T-helper 1 cell treated with Interleukin-12 subunit alpha and Interleukin-12 subunit beta and Interleukin-4 antibody, amounts not matched to agents 30 μg/mL and 1 μg/mL, for 36 hours (primary cell): ENCODE data around the gene REXO1.
"Not testable (repeated sequence)": the region's sequence is repeated elsewhere in the genome, so short reads cannot be mapped to it uniquely, and the experiment has no call there.

ENCODE experiments used
- H3K27ac Mint-ChIP-seq: one replicate; pipeline ENCODE4 v1.8.0; 2021; ENCODE audit warnings: mild to moderate bottlenecking, mixed read lengths
- H3K27me3 Mint-ChIP-seq: one replicate; pipeline ENCODE4 v1.8.0; 2021; ENCODE audit warnings: low read depth, mixed read lengths
- H3K36me3 Mint-ChIP-seq: one replicate; pipeline ENCODE4 v1.8.0; 2021; ENCODE audit warnings: low read depth, mixed read lengths
- H3K4me1 Mint-ChIP-seq: one replicate; pipeline ENCODE4 v1.8.0; 2021; ENCODE audit warnings: low read depth, mixed read lengths
- H3K4me3 Mint-ChIP-seq: one replicate; pipeline ENCODE4 v1.8.0; 2021; ENCODE audit warnings: mild to moderate bottlenecking, moderate library complexity, mixed read lengths
- H3K9me3 Mint-ChIP-seq: one replicate; pipeline ENCODE4 v1.8.0; 2021; ENCODE audit warnings: mixed read lengths

The REXO1 gene

GRCh38 chr19:1805401-1806183, 42.7 kb downstream of the REXO1 start:
- H3K4me3 Mint-ChIP-seq, result no peak overlapping the region
- H3K36me3 Mint-ChIP-seq, result peaks cover 1% of the 10 kb centered on the region
- no peaks in the 10 kb centered on the region for H3K4me1 Mint-ChIP-seq

DNA sequence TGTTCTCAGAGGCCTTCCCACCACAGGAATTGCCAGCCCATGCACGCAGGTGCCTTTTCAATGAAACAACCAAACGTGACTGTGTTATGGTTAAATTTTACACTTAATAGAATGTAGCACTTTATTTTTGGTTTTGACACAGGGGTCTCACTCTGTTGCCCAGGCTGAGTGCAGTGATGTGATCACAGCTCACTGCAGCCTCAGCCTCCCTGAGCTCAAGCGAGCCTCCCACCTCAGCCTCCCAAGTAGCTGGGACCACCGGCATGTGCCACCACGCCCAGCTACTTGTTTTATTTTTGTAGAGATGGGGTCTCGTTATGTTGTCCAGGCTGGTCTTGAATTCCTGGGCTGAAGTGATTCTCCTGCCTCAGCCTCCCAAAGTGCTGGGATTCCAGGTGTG, 43.4 kb downstream of the REXO1 start:
- Mint-ChIP-seq H3K4me3 (no peak overlapping the region), H3K9me3 (no peaks in the 10 kb centered on the region), H3K27ac (no peak overlapping the region), H3K36me3 (peaks cover 7% of the 10 kb centered on the region), H3K4me1 (no peaks in the 10 kb centered on the region), H3K27me3 (no peaks in the 10 kb centered on the region)

More at GRCh38 chr19:1805401-1806183, 42.7 kb downstream of the REXO1 start:
- Mint-ChIP-seq H3K27me3 (no peaks in the 10 kb centered on the region), H3K9me3 (no peaks in the 10 kb centered on the region), H3K27ac (no peak overlapping the region)

DNA sequence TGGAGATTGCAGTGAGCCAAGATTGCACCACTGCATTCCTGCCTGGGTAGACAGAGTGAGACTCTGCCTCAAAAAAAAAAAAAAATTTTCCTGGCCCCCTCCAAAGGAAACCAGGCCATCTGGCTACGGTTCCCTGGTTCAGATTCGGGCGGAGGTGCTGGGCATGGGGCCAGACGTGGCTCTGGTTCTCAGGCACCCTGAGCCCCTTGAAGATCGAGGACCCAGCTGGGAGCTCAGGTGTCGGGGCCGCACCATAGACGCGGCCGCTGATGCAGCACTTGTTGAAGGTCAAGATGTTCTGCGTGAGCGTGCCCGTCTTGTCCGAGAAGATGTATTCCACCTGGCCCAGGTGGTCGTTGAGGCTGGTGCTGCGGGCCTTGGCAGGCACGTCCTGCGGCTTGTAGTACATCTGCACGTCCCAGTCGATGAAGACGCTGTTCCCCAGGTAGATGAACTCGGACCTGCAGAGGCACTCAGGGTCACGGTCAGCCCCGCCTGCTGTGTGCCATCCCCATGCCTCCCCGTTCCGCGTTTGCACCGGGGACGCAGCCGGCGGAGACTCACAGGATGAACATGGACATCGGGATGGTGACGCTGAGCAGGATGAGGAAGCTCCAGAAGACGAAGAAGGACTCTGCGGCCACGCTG, 48.5 kb downstream of the REXO1 start:
- H3K27ac Mint-ChIP-seq, result no peak overlapping the region
- no peak overlapping the region for H3K4me3 Mint-ChIP-seq

DNA sequence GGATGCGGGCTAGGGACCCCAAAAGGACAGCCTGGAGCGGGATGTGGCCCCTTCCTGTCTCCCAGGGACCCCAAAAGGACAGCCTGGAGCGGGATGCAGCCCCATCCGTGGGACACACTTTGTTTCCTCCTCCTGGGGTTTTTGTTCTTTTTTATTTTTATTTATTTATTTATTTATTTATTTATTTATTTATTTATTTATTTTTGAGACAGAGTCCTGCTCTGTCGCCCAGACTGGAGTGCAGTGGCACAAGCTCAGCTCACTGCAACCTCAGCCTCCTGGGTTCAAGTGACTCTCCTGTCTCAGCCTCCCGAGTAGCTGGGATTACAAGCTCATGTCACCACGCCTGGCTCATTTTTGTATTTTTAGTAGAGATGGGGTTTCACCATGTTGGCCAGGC, 51.0 kb downstream of the REXO1 start:
- H3K27me3 Mint-ChIP-seq, H3K9me3 Mint-ChIP-seq, H3K4me3 Mint-ChIP-seq, H3K27ac Mint-ChIP-seq, H3K36me3 Mint-ChIP-seq, H3K4me1 Mint-ChIP-seq: not testable (repeated sequence)

More for the DNA sequence above, 48.5 kb downstream of the REXO1 start:
- H3K27me3 Mint-ChIP-seq, result peaks cover 5% of the 10 kb centered on the region
- H3K4me1 Mint-ChIP-seq, result peaks cover 3% of the 10 kb centered on the region
- peaks cover 7% of the 10 kb centered on the region for H3K36me3 Mint-ChIP-seq
- no peaks in the 10 kb centered on the region for H3K9me3 Mint-ChIP-seq

GRCh38 chr19:1796395-1797142, 51.7 kb downstream of the REXO1 start:
- H3K9me3 Mint-ChIP-seq, result no peaks in the 10 kb centered on the region
- peaks cover 7% of the 10 kb centered on the region for H3K36me3 Mint-ChIP-seq
- peaks cover 3% of the 10 kb centered on the region for H3K4me1 Mint-ChIP-seq
- H3K4me3 Mint-ChIP-seq, result no peak overlapping the region
- peaks cover 5% of the 10 kb centered on the region for H3K27me3 Mint-ChIP-seq
- no peak overlapping the region for H3K27ac Mint-ChIP-seq

GRCh38 chr19:1794424-1795172, 53.7 kb downstream of the REXO1 start:
- Mint-ChIP-seq H3K4me3 (no peak overlapping the region), H3K27ac (no peak overlapping the region), H3K4me1 (peaks cover 3% of the 10 kb centered on the region), H3K9me3 (no peaks in the 10 kb centered on the region), H3K36me3 (no peaks in the 10 kb centered on the region), H3K27me3 (peaks cover 5% of the 10 kb centered on the region)

DNA sequence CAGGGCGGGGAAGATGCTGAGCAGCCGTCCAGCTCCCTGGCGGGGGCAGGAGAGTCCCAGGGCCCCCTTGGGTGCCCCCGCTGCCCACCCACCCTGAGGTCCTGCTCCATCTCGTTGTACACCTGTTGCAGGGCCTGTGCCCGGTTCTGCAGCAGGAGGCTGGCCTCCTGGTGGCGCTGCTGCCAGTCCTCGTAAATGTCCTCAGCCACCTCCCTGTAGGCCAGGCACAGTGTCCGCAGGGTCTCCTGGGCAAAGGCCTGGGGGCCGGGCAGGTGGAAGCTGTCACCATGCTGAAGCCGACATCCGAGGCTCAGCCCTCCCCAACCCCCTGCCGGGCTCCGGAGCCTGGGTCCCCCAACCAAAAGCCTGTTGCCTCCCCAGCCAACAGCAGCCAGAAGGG, 56.4 kb downstream of the REXO1 start:
- Mint-ChIP-seq H3K4me3 (no peak overlapping the region), H3K27me3 (peaks cover 5% of the 10 kb centered on the region), H3K4me1 (peaks cover 3% of the 10 kb centered on the region), H3K36me3 (no peaks in the 10 kb centered on the region), H3K9me3 (no peaks in the 10 kb centered on the region), H3K27ac (no peak overlapping the region)

DNA sequence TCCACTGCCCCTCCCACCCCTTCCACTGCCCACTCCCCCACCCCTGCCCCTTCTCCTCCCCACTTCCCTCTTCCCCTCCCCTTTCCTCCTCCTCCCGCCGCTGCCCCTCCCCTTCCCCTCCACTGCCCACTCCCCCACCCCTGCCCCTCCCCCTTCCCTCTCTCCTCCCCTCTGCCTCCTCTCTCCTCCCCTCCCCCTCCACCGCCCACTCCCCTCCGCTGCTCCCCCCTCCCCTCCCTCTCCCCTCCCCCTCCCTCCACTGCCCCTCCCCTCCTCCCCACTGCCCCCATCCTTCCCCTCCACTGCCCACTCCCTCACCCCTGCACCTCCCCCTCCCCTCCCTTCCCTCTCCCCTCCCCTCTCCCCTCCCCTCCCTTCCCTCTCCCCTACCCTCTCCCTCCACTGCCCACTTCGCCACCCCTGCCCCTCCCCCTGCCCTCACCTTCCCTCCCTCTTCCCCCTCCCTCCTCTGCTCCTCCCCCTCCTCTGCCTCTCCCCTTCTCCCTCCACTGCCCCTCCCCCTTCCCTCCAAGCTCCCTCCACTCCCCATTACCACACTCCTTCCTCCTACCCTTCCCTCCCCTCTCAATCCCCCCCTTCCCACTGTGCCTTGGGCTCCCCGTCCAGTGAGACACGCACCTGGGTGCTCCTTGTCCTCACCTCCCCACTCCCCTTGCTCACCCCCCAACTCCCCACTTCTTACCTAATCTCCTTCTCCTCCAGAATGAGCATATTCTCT, 58.1 kb downstream of the REXO1 start:
- Mint-ChIP-seq H3K4me1 (no peaks in the 10 kb centered on the region), H3K36me3 (no peaks in the 10 kb centered on the region), H3K27me3 (no peaks in the 10 kb centered on the region), H3K4me3 (no peak overlapping the region), H3K9me3 (no peaks in the 10 kb centered on the region), H3K27ac (no peak overlapping the region)

- no peaks in the 10 kb centered on the region for H3K36me3 Mint-ChIP-seq
- H3K27ac Mint-ChIP-seq, result no peak overlapping the region
- no peaks in the 10 kb centered on the region for H3K27me3 Mint-ChIP-seq
- no peaks in the 10 kb centered on the region for H3K4me1 Mint-ChIP-seq
- H3K9me3 Mint-ChIP-seq, result no peaks in the 10 kb centered on the region
- H3K4me3 Mint-ChIP-seq, result no peak overlapping the region
Measured at GRCh38 chr19:1789261-1790041, 58.8 kb downstream of the REXO1 start.

- H3K4me3 Mint-ChIP-seq, result no peak overlapping the region
- H3K9me3 Mint-ChIP-seq, result no peaks in the 10 kb centered on the region
- no peaks in the 10 kb centered on the region for H3K27me3 Mint-ChIP-seq
- H3K4me1 Mint-ChIP-seq, result no peaks in the 10 kb centered on the region
- no peaks in the 10 kb centered on the region for H3K36me3 Mint-ChIP-seq
- H3K27ac Mint-ChIP-seq, result no peak overlapping the region
Measured at GRCh38 chr19:1787116-1787515, 61.2 kb downstream of the REXO1 start.

DNA sequence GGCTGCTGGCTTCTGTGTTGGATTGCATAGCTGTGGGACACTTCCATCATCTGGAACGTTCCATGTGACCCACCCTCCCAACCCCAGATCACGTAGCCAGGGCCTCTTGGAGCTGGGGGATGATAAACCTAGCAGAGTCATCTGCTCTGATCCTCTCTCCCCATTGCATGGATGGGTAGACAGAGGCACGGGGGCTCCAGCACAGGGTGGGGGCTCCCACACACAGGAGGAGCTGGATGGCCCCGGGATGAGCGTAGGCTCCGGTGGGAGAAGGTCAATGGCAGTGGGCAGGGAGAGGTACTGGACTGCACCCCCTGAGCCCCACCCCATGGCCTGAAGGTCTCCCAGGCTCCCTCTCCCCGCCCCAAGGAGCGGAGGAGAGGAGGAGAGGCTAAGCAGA, 61.6 kb downstream of the REXO1 start:
- H3K4me1 Mint-ChIP-seq, result no peaks in the 10 kb centered on the region
- no peaks in the 10 kb centered on the region for H3K9me3 Mint-ChIP-seq
- no peak overlapping the region for H3K4me3 Mint-ChIP-seq
- H3K36me3 Mint-ChIP-seq, result no peaks in the 10 kb centered on the region
- H3K27me3 Mint-ChIP-seq, result no peaks in the 10 kb centered on the region
- no peak overlapping the region for H3K27ac Mint-ChIP-seq

DNA sequence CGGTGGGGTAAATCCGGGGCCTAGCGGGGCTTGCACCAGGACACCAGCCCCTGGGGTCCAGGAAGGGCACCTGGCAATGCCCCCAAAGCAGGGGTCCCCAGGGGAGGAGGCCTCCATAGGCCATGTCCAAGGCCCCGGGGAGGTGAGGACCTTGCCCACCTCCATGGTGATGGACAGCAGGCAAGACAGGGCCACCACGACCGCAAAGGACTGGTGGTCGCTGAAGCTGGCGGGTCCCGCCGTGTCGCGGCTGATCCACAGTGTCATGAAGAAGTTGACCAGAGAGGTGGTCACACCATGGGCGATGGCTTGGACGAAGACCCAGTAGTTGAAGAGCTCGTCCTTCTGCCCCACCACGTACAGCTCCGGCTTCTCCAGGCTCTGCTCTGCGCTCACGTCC, 63.0 kb downstream of the REXO1 start:
- Mint-ChIP-seq H3K9me3 (no peaks in the 10 kb centered on the region), H3K27me3 (peaks cover 3% of the 10 kb centered on the region), H3K4me3 (no peak overlapping the region), H3K36me3 (no peaks in the 10 kb centered on the region), H3K27ac (no peak overlapping the region), H3K4me1 (no peaks in the 10 kb centered on the region)

GRCh38 chr19:1783874-1784273, 64.4 kb downstream of the REXO1 start:
- Mint-ChIP-seq H3K9me3 (no peaks in the 10 kb centered on the region), H3K4me1 (no peaks in the 10 kb centered on the region), H3K4me3 (no peak overlapping the region), H3K36me3 (peaks cover 2% of the 10 kb centered on the region), H3K27ac (no peak overlapping the region), H3K27me3 (peaks cover 13% of the 10 kb centered on the region)
